Measurements from ENCODE around the gene PGM5. TPM values are rescaled to one million over a fixed set of nuclear protein-coding genes. Genes with fewer than 3 reads are reported as not detected.
A peak's percentile ranks its signal among the peaks of the same experiment; 100 is the strongest.
"Not testable (repeated sequence)": the region's sequence is repeated elsewhere in the genome, so short reads cannot be mapped to it uniquely, and the experiment has no call there.

PGM5 gene
- 0.15 TPM for total RNA-seq (2021; ENCODE audit: unreplicated experiment)
- 0.17 TPM in 1 of 2 replicates, not detected in the other for polyA plus RNA-seq (2012)
- Bru-seq, nascent RNA = percentile 9 among the genes with signal in this experiment
- BruChase-seq, experiment 1, labeled RNA remaining after a 6-hour chase = percentile 14 among the genes with signal in this experiment
- BruChase-seq, experiment 2, labeled RNA remaining after a 2-hour chase = percentile 12 among the genes with signal in this experiment
- long read RNA-seq = 0 reads

GRCh38 chr9:68356380-68357118, at the start of gene PGM5:
Gene PGM5, plus strand, starts transcription at chr9:68356611. Its CDS starts 517 bp downstream, at chr9:68357128.
- H3K9ac ChIP-seq (ENCODE audit: low read length); H3K9me3 ChIP-seq (ENCODE audit: control insufficient read depth in 1 of 2, insufficient read depth in 1 of 2, low read depth in 1 of 2, low read length in 2 of 2); H3K4me3 ChIP-seq (replicated peaks in 1 of 2; ENCODE audit: low read depth in 1 of 2, low read length in 2 of 2); H3K27ac ChIP-seq (ENCODE audit: low read depth, low read length); H3K36me3 ChIP-seq (ENCODE audit: control insufficient read depth in 1 of 2, insufficient read depth in 2 of 2, low read length in 2 of 2); CTCF ChIA-PET; H3K79me2 ChIP-seq (ENCODE audit: insufficient read depth, low read length); RAD21 ChIA-PET (ENCODE audit: low non-redundant PET in 1 of 2, low total read pairs in 2 of 2, uncharacterized antibody in 2 of 2, unreplicated experiment in 2 of 2); H3K4me1 ChIP-seq (ENCODE audit: control insufficient read depth in 1 of 2, insufficient read depth in 2 of 2, low read length in 2 of 2); H3K27me3 ChIP-seq (ENCODE audit: insufficient read depth, low read length); BruUV-seq (replicated peaks); H3K9me2 ChIP-seq (ENCODE audit: insufficient read depth); H4K20me1 ChIP-seq (ENCODE audit: insufficient read depth); H3K4me2 ChIP-seq (ENCODE audit: low read length); H2AFZ ChIP-seq (ENCODE audit: low read depth, low read length, poor library complexity, severe bottlenecking); intact Hi-C loops (cut with micrococcal nuclease); DNase-seq (ENCODE audit: low read depth, low spot score); POLR2A ChIA-PET: not testable (repeated sequence)
- peak; percentile 73 for ATAC-seq

GRCh38 chr9:68307127-68307526, 49.3 kb upstream of the PGM5 start:
- H3K9me3 ChIP-seq (ENCODE audit: control insufficient read depth in 1 of 2, insufficient read depth in 1 of 2, low read depth in 1 of 2, low read length in 2 of 2); H3K4me1 ChIP-seq (ENCODE audit: control insufficient read depth in 1 of 2, insufficient read depth in 2 of 2, low read length in 2 of 2); H3K27me3 ChIP-seq (ENCODE audit: insufficient read depth, low read length); POLR2A ChIA-PET; CTCF ChIA-PET; intact Hi-C loops (cut with micrococcal nuclease); H3K9ac ChIP-seq (ENCODE audit: low read length); H3K9me2 ChIP-seq (ENCODE audit: insufficient read depth); H3K4me3 ChIP-seq (replicated peaks in 1 of 2; ENCODE audit: low read depth in 1 of 2, low read length in 2 of 2); DNase-seq (ENCODE audit: low read depth, low spot score); H3K79me2 ChIP-seq (ENCODE audit: insufficient read depth, low read length); ATAC-seq; H3K4me2 ChIP-seq (ENCODE audit: low read length); BruUV-seq (replicated peaks); H3K36me3 ChIP-seq (ENCODE audit: control insufficient read depth in 1 of 2, insufficient read depth in 2 of 2, low read length in 2 of 2); H2AFZ ChIP-seq (ENCODE audit: low read depth, low read length, poor library complexity, severe bottlenecking); RAD21 ChIA-PET (ENCODE audit: low non-redundant PET in 1 of 2, low total read pairs in 2 of 2, uncharacterized antibody in 2 of 2, unreplicated experiment in 2 of 2); H4K20me1 ChIP-seq (ENCODE audit: insufficient read depth); H3K27ac ChIP-seq (ENCODE audit: low read depth, low read length): not testable (repeated sequence)

DNA sequence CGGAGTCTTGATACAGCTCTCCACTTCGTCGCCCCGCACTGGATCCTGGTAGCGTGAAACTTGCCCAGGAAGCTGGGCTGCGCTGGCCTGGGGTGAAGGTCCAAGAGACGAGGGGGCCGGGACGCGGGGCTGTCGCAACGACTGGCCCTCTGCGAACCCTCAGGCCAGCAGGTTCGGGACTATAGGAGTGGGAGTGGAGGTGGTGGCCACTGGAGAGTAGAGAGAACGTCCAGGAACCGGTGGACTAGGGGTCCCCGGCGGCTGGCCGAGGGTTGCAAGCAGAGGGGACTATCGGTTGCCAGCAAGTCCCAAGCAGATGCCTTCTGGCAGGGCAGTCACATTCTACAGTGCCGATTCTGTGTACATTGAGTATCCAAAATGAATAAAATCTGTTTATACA, 48.8 kb upstream of the PGM5 start:
- H3K36me3 ChIP-seq (ENCODE audit: control insufficient read depth in 1 of 2, insufficient read depth in 2 of 2, low read length in 2 of 2); intact Hi-C loops (cut with micrococcal nuclease); H2AFZ ChIP-seq (ENCODE audit: low read depth, low read length, poor library complexity, severe bottlenecking); H3K27me3 ChIP-seq (ENCODE audit: insufficient read depth, low read length); H3K79me2 ChIP-seq (ENCODE audit: insufficient read depth, low read length); H4K20me1 ChIP-seq (ENCODE audit: insufficient read depth); H3K4me2 ChIP-seq (ENCODE audit: low read length); H3K9me2 ChIP-seq (ENCODE audit: insufficient read depth); DNase-seq (ENCODE audit: low read depth, low spot score); H3K27ac ChIP-seq (ENCODE audit: low read depth, low read length); H3K4me1 ChIP-seq (ENCODE audit: control insufficient read depth in 1 of 2, insufficient read depth in 2 of 2, low read length in 2 of 2); CTCF ChIA-PET; RAD21 ChIA-PET (ENCODE audit: low non-redundant PET in 1 of 2, low total read pairs in 2 of 2, uncharacterized antibody in 2 of 2, unreplicated experiment in 2 of 2); H3K9ac ChIP-seq (ENCODE audit: low read length); H3K4me3 ChIP-seq (replicated peaks in 1 of 2; ENCODE audit: low read depth in 1 of 2, low read length in 2 of 2); POLR2A ChIA-PET; BruUV-seq (replicated peaks); H3K9me3 ChIP-seq (ENCODE audit: control insufficient read depth in 1 of 2, insufficient read depth in 1 of 2, low read depth in 1 of 2, low read length in 2 of 2): not testable (repeated sequence)
- peak; percentile 30; the same call in 1 of the 2 replicates for ATAC-seq

DNA sequence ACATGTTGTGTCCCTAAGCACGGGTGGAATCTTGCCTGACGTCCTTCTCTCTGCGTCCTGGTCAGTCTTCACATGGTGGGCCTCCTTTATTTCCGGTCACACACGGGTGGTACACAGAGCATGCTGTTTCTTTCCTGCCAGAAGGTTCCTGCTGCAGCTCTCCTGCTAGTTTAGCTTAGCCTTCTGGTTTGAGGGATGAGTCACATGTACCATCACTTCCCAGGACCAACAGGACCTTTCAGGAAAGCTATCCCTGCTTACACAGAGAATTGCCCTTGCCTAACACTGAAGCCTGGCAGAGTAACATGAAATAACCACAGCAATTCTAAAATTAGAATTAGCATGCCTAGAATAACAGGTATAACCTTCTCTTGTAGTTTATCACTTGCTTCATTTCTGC, 45.2 kb upstream of the PGM5 start:
- H3K9me3 ChIP-seq (ENCODE audit: control insufficient read depth in 1 of 2, insufficient read depth in 1 of 2, low read depth in 1 of 2, low read length in 2 of 2); intact Hi-C loops (cut with micrococcal nuclease); H3K79me2 ChIP-seq (ENCODE audit: insufficient read depth, low read length); H3K9me2 ChIP-seq (ENCODE audit: insufficient read depth); POLR2A ChIA-PET; H3K4me2 ChIP-seq (ENCODE audit: low read length); H3K9ac ChIP-seq (ENCODE audit: low read length); H3K4me1 ChIP-seq (ENCODE audit: control insufficient read depth in 1 of 2, insufficient read depth in 2 of 2, low read length in 2 of 2); DNase-seq (ENCODE audit: low read depth, low spot score); H2AFZ ChIP-seq (ENCODE audit: low read depth, low read length, poor library complexity, severe bottlenecking); RAD21 ChIA-PET (ENCODE audit: low non-redundant PET in 1 of 2, low total read pairs in 2 of 2, uncharacterized antibody in 2 of 2, unreplicated experiment in 2 of 2); BruUV-seq (replicated peaks); H4K20me1 ChIP-seq (ENCODE audit: insufficient read depth); CTCF ChIA-PET; H3K36me3 ChIP-seq (ENCODE audit: control insufficient read depth in 1 of 2, insufficient read depth in 2 of 2, low read length in 2 of 2); H3K27ac ChIP-seq (ENCODE audit: low read depth, low read length); H3K4me3 ChIP-seq (replicated peaks in 1 of 2; ENCODE audit: low read depth in 1 of 2, low read length in 2 of 2); H3K27me3 ChIP-seq (ENCODE audit: insufficient read depth, low read length): not testable (repeated sequence)
- peak; percentile 42; the same call in 1 of the 2 replicates for ATAC-seq
